HG02623 (cell line): ENCODE results near the gene NEURL1.

Experiments
- ATAC-seq: cut with Tn5 transposase; IDR thresholded peaks from one replicate; pipeline ENCODE4 v1.9.1; 2021; ENCODE audit warnings: moderate library complexity; ENCODE audit not compliant: unreplicated experiment

Gene NEURL1

DNA sequence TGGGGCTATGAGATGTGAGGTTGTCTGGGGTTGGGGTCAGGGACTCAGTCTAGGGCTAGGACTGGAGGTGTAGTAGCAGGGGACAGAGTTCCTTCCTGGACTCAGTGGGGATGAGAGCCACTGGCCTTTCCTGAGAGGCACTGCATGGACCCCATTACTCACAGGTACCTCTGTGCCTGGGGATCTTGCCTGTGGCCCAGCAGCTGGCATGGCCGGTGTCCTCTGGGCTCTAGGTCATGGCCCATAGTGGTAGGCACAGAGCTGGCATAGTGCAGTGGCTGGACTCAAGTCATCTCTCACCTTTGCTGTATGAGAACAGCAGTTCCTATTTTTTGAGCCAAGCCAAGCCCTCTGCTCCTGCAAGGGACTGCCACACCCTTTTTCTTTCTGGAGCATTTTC, 51.9 kb downstream of the NEURL1 start:
- no peak for ATAC-seq

DNA sequence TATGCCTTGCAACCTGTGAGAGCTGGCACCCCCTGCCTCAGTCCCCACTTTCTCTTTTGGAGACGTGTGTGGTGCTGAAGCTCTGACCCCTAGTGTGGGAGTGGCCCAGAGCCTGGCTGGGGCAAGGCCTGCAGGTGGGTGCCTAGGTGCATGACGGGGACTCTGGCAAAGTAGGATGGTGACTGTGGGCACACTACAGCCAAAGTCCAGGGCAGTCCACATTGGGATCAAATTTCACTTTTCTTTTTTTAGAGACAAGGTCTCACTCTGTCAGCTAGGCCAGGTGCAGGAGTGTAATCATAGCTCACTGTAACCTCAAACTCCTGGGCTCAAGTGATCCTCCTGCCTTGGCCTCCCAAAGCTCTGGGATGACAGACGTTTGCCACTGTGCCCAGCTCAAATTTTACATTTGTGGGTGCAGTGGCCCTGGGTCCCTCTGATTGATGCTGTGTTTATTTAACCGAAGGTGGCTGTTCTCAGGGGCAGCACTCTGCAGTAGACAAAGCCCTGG, 52.3 kb downstream of the NEURL1 start:
- no peak for ATAC-seq

DNA sequence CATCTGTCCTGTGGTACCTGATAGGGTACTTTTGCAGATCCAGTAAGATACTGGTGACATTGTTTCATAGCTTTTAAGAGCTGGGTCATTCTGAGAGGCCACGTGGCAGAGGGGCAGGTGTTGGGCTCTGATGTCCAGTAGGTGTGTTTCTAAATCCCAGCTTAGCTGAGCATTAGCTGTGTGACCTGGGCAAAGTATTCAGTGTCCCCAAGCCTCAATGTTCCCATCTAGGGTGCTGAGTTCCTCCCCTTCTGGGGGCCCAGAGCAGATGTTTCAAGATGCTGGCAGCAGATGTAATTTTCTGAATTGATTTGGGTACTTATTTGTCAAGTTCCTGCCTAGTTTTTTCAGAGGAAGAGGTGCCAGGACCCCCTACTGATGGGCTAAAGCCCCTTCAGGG, 52.9 kb downstream of the NEURL1 start:
- no peak for ATAC-seq

- ATAC-seq = no peak
Observed at GRCh38 chr10:103547391-103547946, 54.0 kb downstream of the NEURL1 start.

DNA sequence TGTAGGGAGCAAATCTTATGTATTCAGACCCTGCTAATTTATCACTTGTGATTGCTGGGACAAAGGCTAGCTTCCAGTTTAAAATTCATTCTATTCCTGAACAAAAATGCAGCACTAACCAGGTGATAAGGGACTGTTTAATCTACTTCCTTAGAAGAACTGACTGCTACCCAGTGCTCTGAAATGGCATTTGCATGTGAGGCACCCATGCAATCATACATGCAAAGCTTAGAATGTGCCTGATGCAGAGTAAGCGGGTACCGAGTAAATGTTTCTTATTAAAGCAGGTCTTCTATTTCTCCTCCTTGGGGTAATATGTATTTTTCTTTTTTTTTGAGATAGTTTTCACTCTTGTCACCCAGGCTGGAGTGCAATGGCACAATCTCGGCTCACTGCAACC, 54.5 kb downstream of the NEURL1 start:
- ATAC-seq = no peak

DNA sequence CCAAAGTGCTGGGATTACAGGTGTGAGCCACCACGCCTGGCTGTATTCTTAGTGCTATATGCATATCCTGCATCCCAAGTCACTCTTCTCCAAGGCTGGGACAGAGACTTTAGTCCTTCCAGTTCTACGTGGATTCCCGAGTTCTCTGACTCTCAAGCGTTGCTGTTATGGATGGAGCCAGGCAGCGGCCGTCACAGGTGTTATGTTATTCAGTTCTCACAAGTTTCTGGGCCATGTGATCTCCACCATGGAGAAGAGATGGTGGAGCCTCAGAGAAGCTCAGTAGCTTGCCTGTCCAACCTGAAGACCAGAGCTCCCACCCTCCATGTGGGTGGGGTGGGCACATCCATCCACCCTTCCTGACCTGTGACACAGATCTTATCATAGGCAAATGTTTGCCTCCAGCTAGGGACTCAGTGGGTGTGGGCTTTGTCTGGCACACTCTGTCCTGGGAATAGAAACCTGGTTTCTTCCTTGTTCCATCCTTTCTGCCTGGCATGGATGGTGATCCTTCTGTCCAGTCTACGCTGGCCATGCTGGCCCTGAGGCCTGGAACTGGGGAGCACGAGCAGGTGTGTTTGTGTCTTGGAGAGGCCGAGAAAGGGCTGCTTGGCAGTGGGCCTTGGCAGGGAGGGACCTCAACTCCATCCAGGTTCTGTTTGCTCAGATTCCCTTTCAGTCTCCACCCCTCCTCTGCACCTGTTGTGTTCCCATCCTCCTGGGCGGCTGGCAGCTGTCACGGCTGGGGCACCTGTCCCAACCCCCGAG, 55.3 kb downstream of the NEURL1 start:
- ATAC-seq = no peak

DNA sequence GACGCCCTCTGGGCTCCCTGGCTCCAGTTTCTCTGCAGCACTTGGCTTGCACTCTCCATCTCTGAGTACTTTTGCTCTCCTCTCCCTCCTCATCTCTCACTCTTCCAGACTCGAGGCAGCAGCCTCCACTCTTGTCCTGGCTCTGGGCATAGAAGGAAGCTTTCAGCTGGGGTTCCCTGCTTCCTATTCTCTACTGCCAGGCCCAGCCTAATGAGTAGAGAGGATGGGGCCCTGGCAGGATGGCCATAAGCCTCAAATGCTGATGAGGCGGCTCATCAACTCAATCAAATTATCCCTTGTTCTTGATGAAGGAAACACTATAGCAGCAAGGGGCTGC, 55.8 kb downstream of the NEURL1 start:
- no peak for ATAC-seq

- no peak for ATAC-seq
Observed at GRCh38 chr10:103550229-103550628, 56.7 kb downstream of the NEURL1 start.

DNA sequence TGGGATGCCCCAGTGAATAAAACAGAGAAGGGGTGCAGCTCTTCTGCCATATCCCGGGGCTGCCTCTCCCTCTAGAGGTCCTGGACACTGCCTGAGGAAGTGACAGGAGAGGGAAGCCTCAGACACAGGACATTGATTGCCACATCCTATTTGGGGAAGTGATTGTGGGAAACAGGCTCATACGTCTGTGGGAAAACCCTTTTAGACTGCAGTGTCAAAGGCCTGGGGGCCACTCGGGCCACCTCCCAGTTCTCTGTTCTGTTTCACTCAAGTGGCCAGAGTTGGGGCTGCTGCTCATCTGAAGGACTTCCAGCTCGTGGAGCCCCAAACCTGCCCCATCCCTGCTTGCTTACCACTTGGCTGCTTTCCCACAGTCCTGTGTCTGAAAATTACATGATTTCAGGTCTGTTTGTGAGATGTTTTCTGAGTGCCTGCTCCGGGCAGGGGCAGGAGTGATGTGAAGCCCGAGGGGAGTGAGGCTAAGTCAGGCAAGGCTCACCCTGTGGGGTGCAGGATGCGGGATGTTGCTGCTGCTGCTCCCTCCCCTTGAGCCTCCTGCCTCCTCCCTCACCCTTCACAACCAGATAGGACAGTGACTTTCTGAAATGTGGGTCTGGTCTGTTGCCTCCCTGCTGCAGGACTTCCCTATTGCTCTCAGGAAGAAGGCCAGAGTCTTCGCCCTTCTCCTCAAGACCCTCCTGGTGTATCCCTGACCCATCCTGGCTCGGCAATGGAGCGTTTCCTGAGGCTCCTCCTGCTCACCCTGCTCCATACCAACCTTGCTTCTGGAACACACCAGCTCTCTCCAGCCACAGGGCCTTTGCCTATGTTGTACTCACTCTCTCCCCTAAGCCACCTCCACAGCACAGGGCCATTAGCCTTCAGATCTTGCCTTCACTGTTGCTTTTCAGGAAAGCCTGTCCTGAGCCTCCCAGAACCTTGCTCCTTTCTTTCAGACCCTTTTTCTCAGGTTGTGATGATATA, 58.4 kb downstream of the NEURL1 start:
- ATAC-seq = no peak

DNA sequence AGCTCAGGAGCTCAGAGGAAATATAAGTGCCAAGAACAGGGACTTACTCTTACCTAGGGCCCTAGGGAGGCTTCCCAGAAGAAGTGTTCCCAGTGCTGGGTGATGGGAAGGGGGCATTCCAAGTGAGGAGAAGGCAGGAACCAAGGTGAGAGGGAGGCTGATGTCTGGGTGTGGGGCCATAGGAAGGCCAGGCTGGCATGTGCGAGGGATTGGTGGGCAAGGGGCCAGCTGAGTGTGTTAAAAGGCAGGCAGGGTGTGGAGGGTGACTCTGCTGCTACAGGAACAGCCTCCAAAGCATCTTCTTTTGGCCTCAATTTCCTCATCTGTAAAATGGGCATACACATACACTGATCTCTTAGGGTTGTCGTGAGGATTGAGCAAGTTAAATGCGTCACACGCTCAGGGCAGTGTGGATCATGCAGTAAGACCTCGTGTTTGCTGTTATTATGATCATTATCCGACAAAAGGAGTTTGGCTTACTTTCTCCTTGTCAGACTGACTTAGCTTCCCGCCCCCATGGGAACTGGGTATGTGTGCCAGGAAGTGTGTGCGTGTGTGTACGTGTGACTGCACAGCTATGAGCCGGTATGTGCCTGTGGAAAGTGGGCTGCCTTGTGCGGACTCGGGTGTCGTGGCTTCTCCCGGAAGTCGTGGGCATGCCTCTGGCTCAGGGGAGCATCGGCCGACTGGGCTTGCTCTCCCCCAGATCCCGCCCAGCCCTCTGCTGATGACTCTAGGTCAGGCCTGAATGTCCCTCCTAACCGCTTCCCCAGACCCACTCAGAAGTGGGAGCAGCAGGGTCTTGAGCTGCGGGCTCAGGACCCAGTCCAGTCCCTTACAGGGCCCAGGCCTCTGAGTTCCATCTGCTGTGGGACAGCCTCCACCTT, 59.6 kb downstream of the NEURL1 start:
- ATAC-seq = no peak

DNA sequence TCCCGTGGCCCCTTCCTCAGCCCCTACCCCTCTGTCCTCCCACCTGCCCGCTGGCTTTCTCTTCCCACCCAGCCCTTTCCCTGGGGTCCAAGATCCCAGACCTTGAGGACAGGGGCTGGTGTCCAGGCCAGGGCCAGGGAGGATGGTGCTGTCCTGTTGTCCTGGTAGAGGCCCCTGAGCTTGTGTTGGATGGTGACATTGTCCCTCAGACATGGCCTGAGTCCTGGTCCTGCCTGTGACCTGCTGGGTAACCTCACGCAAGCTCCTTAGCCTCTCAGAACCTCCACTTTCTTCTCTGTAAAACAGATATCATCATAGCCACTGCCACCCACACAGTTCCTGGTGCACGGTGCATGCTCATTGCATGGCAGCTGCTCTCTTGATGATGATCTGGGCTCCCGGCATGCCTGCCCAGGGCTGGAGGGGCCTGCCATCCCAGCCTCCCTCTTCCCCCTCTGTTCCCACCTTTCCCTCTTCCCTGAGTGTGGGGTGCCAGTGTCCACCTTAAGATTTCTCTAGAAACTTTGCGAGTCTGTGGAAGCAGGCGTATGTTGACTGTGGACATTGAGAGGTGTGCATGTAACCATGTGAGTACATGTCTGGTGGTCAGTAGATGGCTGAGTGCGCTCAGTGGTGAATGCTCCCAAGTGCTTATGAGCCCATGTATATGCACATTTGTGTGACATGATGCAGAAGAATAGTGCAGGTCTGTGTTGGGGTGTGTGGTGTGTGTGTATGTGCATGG, 60.4 kb downstream of the NEURL1 start:
- ATAC-seq = no peak

GRCh38 chr10:103554488-103555324, 61.2 kb downstream of the NEURL1 start:
- no peak for ATAC-seq

GRCh38 chr10:103555325-103555649, 61.8 kb downstream of the NEURL1 start:
- no peak for ATAC-seq

GRCh38 chr10:103555712-103556111, 62.2 kb downstream of the NEURL1 start:
- ATAC-seq = no peak

GRCh38 chr10:103556383-103557007, 63.0 kb downstream of the NEURL1 start:
- ATAC-seq = no peak

DNA sequence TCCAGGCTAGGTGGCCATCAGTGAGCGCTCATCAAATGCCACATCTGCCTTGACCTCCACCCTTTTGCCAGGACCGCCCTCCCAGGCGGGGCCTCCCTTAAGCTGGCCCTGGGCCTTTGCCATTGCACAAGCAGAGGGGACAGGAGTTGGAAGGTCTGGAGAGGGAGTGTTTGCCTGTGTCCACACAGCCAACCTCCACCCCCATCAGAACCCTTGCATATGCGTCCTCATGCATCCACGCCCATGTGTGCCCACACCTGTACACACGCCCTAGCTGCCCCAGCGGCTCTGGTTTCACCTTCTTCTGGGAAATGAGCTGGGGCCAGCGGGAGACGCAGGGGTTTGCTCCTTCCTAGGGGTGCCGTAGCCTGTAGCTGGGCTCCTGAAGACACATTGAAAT, 64.0 kb downstream of the NEURL1 start:
- no peak for ATAC-seq

DNA sequence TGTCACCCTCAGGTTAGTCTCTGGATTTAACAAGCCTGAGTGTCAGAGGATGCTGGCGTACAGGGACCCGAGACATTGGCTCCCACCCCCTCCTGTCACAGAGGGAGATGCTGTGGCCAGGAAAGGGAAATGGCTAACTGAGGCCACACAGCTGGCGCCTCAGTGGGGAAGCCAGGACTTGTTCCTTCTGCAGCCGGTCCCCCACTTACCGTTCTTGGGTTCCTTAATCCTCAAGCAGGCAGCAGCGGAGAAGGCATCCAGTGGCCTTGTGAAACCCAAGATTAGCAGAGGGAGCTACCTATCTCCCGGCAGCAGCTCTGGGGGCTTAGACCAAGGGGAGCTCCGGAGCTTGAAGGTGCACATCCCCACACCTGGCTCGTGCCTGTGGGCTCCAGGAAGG, 65.4 kb downstream of the NEURL1 start:
- ATAC-seq = no peak

GRCh38 chr10:103559776-103560175, 66.3 kb downstream of the NEURL1 start:
- no peak for ATAC-seq

GRCh38 chr10:103560886-103561285, 67.4 kb downstream of the NEURL1 start:
- no peak for ATAC-seq
